MM.1S (cell line): ENCODE measurements around the gene XRCC3.

Source experiments
- CTCF ChIP-seq: fragments of 300-600 bp; sonication (generic); IDR thresholded peaks from 2 replicates; pipeline ENCODE4 v1.5.1; 2016; ENCODE audit warnings: antibody characterized with exemption, low read length, mixed read lengths
- EZH2 ChIP-seq: fragments of 300-600 bp; sonication (generic); optimal IDR thresholded peaks from 2 replicates; pipeline ENCODE3; 2017; ENCODE audit warnings: low read depth, mild to moderate bottlenecking, antibody characterized with exemption, low read length, mixed read lengths
- EZH2phosphoT487 ChIP-seq: fragments of 300-600 bp; sonication (generic); IDR thresholded peaks from 2 replicates; pipeline ENCODE4 v1.6.1; 2018; ENCODE audit warnings: antibody characterized with exemption, low read length

- no peak for TF ChIP-seq EZH2
- no peak for TF ChIP-seq CTCF
- TF ChIP-seq EZH2phosphoT487 = no peak
Measured at GRCh38 chr14:103736546-103737431, 21.5 kb upstream of the XRCC3 start.
